ENCODE measurements around the gene MMP14.

- TF ChIP-seq EZH2phosphoT487 (IDR thresholded peaks at IDR 0.05; ENCODE audit: borderline replicate concordance) (no peak), EZH2 (IDR thresholded peaks at IDR 0.05) (no peak), POLR2AphosphoS5 (IDR thresholded peaks at IDR 0.05; ENCODE audit: low read depth, low read length) (no peak), RAD21 (IDR thresholded peaks at IDR 0.05; ENCODE audit: low read depth) (no peak), POLR2A (IDR thresholded peaks at IDR 0.05; ENCODE audit: borderline replicate concordance, extremely low read depth, insufficient read depth, insufficient read length) (no peak), EGR1 (IDR thresholded peaks at IDR 0.05; ENCODE audit: low read depth) (no peak)
- TF ChIP-seq, protein P1, sequence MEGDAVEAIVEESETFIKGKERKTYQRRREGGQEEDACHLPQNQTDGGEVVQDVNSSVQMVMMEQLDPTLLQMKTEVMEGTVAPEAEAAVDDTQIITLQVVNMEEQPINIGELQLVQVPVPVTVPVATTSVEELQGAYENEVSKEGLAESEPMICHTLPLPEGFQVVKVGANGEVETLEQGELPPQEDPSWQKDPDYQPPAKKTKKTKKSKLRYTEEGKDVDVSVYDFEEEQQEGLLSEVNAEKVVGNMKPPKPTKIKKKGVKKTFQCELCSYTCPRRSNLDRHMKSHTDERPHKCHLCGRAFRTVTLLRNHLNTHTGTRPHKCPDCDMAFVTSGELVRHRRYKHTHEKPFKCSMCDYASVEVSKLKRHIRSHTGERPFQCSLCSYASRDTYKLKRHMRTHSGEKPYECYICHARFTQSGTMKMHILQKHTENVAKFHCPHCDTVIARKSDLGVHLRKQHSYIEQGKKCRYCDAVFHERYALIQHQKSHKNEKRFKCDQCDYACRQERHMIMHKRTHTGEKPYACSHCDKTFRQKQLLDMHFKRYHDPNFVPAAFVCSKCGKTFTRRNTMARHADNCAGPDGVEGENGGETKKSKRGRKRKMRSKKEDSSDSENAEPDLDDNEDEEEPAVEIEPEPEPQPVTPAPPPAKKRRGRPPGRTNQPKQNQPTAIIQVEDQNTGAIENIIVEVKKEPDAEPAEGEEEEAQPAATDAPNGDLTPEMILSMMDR (IDR thresholded peaks at IDR 0.05 in 2 of 3, conservative IDR thresholded peaks at IDR 0.05 in 1 of 3; ENCODE audit: borderline replicate concordance in 1 of 3, insufficient read depth in 1 of 3, low read depth in 2 of 3, low read length in 2 of 3) = no peak
- TF ChIP-seq, protein P2, sequence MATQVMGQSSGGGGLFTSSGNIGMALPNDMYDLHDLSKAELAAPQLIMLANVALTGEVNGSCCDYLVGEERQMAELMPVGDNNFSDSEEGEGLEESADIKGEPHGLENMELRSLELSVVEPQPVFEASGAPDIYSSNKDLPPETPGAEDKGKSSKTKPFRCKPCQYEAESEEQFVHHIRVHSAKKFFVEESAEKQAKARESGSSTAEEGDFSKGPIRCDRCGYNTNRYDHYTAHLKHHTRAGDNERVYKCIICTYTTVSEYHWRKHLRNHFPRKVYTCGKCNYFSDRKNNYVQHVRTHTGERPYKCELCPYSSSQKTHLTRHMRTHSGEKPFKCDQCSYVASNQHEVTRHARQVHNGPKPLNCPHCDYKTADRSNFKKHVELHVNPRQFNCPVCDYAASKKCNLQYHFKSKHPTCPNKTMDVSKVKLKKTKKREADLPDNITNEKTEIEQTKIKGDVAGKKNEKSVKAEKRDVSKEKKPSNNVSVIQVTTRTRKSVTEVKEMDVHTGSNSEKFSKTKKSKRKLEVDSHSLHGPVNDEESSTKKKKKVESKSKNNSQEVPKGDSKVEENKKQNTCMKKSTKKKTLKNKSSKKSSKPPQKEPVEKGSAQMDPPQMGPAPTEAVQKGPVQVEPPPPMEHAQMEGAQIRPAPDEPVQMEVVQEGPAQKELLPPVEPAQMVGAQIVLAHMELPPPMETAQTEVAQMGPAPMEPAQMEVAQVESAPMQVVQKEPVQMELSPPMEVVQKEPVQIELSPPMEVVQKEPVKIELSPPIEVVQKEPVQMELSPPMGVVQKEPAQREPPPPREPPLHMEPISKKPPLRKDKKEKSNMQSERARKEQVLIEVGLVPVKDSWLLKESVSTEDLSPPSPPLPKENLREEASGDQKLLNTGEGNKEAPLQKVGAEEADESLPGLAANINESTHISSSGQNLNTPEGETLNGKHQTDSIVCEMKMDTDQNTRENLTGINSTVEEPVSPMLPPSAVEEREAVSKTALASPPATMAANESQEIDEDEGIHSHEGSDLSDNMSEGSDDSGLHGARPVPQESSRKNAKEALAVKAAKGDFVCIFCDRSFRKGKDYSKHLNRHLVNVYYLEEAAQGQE (IDR thresholded peaks at IDR 0.05; ENCODE audit: low read depth) = no peak
Observed at GRCh38 chr14:22821193-22822015, 15.0 kb upstream of the MMP14 start.
